ENCODE measurements around the gene USP24. TPM values are rescaled to one million over a fixed set of nuclear protein-coding genes. Genes with fewer than 3 reads are reported as not detected.
A peak's percentile ranks its signal among the peaks of the same experiment; 100 is the strongest.
"Not testable (repeated sequence)": the region's sequence is repeated elsewhere in the genome, so short reads cannot be mapped to it uniquely, and the experiment has no call there.

USP24 gene
- total and polyA plus RNA-seq, 5 donors from 2014 or later, result 5.7 to 60.9 (median 6.3) TPM

DNA sequence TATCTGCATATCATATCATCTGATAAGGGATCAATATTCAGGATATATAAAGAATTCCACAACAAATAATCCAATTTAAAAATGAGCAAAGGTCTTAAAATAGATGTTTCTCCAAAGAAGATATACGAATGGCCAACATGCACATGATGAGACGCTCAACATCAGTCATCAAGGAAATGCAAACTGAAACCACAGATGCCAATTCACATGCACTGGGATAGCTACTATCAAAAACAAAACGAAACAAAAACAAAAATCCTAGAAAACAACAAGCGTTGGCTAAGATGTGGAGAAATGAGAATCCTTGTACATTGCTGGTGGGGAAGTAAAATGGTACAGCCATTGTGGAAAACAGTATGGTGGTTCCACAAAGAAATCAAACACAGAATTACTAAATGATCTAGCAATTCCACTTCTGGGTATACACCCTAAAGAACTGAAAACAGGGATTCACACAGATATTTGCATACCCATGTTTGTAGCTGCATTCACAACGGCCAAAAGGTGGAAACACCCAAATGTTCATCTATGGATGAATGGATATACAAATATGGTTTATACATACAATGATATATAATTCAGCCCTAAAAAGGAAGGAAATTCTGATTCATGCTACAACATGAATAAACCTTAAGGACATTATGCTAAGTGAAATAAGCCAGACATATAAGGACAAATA, 96.4 kb downstream of the USP24 start:
- H3K4me1 ChIP-seq (ENCODE audit: control insufficient read depth, insufficient read depth, low read length, poor library complexity, severe bottlenecking), result no peaks in the 10 kb centered on the region
- no peaks in the 10 kb centered on the region for H3K27me3 Mint-ChIP-seq
- no peaks in the 10 kb centered on the region for H3K27me3 ChIP-seq (ENCODE audit: control insufficient read depth, insufficient read depth, low read length)
- ATAC-seq (ENCODE audit: low read depth in 2 of 2), result no peak
- peak overlapping the region in 1 of 3 donors; percentile 6 for H3K27ac Mint-ChIP-seq
- DNase-seq, result no peak
- H3K4me1 Mint-ChIP-seq, result peaks cover 0 to 15% (median 7%) of the 10 kb centered on the region in 4 donors
- H3K36me3 Mint-ChIP-seq, result peaks cover 85% of the 10 kb centered on the region
- no peaks in the 10 kb centered on the region for H3K9me3 ChIP-seq (ENCODE audit: control insufficient read depth in 2 of 2, low read length in 2 of 2)
- no peak overlapping the region for H3K27ac ChIP-seq (ENCODE audit: insufficient read depth, low read length, poor library complexity, severe bottlenecking)
- no peaks in the 10 kb centered on the region for H3K9me3 Mint-ChIP-seq
- H3K4me3 ChIP-seq (ENCODE audit: low read depth, low read length), result no peak overlapping the region
- H3K36me3 ChIP-seq (ENCODE audit: control insufficient read depth, insufficient read depth, low read length), result peaks cover 72% of the 10 kb centered on the region
- no peak overlapping the region for H3K4me3 Mint-ChIP-seq

DNA sequence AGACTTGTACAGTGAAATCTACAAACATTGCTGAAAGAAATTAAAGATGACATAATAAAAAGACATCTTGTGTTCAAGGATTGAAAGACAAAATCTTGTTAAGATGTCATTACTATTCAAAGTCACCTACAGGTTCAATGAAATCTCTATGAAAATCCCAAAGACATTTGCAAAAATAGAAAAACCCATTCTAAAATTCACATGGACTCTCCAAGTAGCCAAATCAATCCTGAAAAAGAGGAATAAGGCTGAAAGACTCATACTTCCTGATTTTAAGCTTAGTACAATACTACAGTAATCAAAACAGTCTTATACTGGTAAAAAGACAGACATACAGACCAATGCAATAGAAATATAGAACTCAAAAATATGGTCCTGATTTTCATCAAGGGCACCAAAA, 97.2 kb downstream of the USP24 start:
- H3K36me3 ChIP-seq (ENCODE audit: control insufficient read depth, insufficient read depth, low read length), result peaks cover 70% of the 10 kb centered on the region
- Mint-ChIP-seq H3K27ac (peak overlapping the region in 1 of 3 donors; percentile 74), H3K36me3 (peaks cover 86% of the 10 kb centered on the region), H3K4me1 (peaks cover 0 to 16% (median 7%) of the 10 kb centered on the region in 4 donors), H3K9me3 (peaks cover 0 to 3% (median 0%) of the 10 kb centered on the region in 7 donors), H3K27me3 (no peaks in the 10 kb centered on the region), H3K4me3 (no peak overlapping the region)
- DNase-seq (no peak), ATAC-seq (ENCODE audit: low read depth in 2 of 2) (no peak)
- H3K27me3 ChIP-seq (ENCODE audit: control insufficient read depth, insufficient read depth, low read length), result no peaks in the 10 kb centered on the region
- H3K9me3 ChIP-seq (ENCODE audit: control insufficient read depth in 2 of 2, low read length in 2 of 2), result no peaks in the 10 kb centered on the region
- H3K27ac ChIP-seq (ENCODE audit: insufficient read depth, low read length, poor library complexity, severe bottlenecking), result no peak overlapping the region
- H3K4me3 ChIP-seq (ENCODE audit: low read depth, low read length), result no peak overlapping the region
- no peaks in the 10 kb centered on the region for H3K4me1 ChIP-seq (ENCODE audit: control insufficient read depth, insufficient read depth, low read length, poor library complexity, severe bottlenecking)

DNA sequence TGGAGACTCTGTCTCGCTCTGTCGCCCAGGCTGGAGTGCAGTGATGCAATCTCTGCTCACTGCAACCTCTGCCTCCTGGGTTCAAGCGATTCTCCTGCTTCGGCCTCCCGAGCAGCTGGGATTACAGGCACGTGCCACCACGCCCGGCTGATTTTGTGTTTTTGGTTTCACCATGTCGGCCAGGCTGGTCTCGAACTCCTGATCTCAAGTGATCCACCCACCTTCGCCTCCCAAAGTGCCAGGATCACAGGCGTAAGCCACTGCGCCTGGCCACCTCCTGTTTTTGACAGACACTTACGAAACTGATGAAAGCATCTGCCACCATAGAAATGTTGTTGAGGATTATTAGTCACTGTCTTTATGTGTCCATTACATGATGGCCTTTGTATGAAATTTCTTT, 106.2 kb downstream of the USP24 start:
- ATAC-seq (ENCODE audit: low read depth in 2 of 2); H3K9me3 Mint-ChIP-seq; H3K4me3 Mint-ChIP-seq; H3K4me1 ChIP-seq (ENCODE audit: control insufficient read depth, insufficient read depth, low read length, poor library complexity, severe bottlenecking); H3K27me3 ChIP-seq (ENCODE audit: control insufficient read depth, insufficient read depth, low read length); DNase-seq; H3K4me1 Mint-ChIP-seq; H3K4me3 ChIP-seq (ENCODE audit: low read depth, low read length); H3K27me3 Mint-ChIP-seq; H3K27ac ChIP-seq (ENCODE audit: insufficient read depth, low read length, poor library complexity, severe bottlenecking); H3K9me3 ChIP-seq (ENCODE audit: control insufficient read depth in 2 of 2, low read length in 2 of 2): not testable (repeated sequence)
- Mint-ChIP-seq H3K27ac (peak overlapping the region in 1 of 3 donors; percentile 26), H3K36me3 (peaks cover 60% of the 10 kb centered on the region)
- H3K36me3 ChIP-seq (ENCODE audit: control insufficient read depth, insufficient read depth, low read length), result peaks cover 85% of the 10 kb centered on the region

DNA sequence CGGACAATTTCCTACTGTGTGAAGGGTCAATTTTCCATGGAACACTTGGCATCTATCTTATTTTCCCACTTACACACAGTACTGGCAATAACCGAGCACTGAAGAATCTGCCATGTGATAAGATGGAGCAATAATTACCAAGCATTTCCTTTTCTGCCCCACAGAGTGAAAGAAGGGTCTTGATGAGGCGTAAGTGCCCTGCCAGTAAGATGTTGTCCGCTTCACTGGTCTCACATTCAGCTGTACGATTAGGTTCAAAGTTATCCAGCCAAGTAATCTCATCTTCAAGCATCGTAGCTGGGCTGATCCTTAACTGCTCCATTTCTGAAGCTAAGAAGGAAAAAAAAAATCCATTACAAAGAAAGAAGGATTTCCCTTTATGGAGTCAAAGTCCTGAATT, 108.1 kb downstream of the USP24 start:
- no peak overlapping the region for H3K27ac ChIP-seq (ENCODE audit: insufficient read depth, low read length, poor library complexity, severe bottlenecking)
- H3K4me3 Mint-ChIP-seq, result no peak overlapping the region

DNA sequence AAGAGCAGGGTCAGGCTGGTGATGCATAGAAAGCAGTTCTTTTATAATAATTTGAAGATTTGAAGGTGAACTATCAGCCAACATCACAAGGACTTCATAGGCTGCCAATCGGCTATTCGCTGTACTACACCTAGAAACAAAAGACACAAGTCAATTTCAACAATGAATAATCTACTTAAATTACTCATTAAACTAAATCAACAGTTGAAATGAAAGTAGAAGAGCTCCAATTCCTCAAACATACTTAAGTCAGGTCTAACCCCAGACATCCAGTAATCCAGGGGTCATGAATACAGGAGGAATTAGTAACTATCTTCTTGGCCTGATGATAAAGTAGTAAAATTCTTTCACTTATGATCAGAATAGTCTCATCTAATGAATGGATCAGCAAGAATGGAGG, 111.3 kb downstream of the USP24 start:
- H3K27ac ChIP-seq (ENCODE audit: insufficient read depth, low read length, poor library complexity, severe bottlenecking), result no peak overlapping the region
- Mint-ChIP-seq H3K4me3 (no peak overlapping the region), H3K4me1 (peaks cover 0 to 5% (median 0%) of the 10 kb centered on the region in 4 donors), H3K36me3 (peaks cover 45% of the 10 kb centered on the region), H3K9me3 (no peaks in the 10 kb centered on the region), H3K27me3 (no peaks in the 10 kb centered on the region), H3K27ac (no peak overlapping the region)
- H3K9me3 ChIP-seq (ENCODE audit: control insufficient read depth in 2 of 2, low read length in 2 of 2), result no peaks in the 10 kb centered on the region
- H3K4me3 ChIP-seq (ENCODE audit: low read depth, low read length), result no peak overlapping the region
- peaks cover 90% of the 10 kb centered on the region for H3K36me3 ChIP-seq (ENCODE audit: control insufficient read depth, insufficient read depth, low read length)
- no peak for ATAC-seq (ENCODE audit: low read depth in 2 of 2)
- H3K4me1 ChIP-seq (ENCODE audit: control insufficient read depth, insufficient read depth, low read length, poor library complexity, severe bottlenecking), result no peaks in the 10 kb centered on the region
- no peak for DNase-seq
- H3K27me3 ChIP-seq (ENCODE audit: control insufficient read depth, insufficient read depth, low read length), result no peaks in the 10 kb centered on the region

More for the DNA sequence above, 108.1 kb downstream of the USP24 start:
- no peaks in the 10 kb centered on the region for H3K27me3 ChIP-seq (ENCODE audit: control insufficient read depth, insufficient read depth, low read length)
- no peak overlapping the region for H3K4me3 ChIP-seq (ENCODE audit: low read depth, low read length)
- no peaks in the 10 kb centered on the region for H3K4me1 ChIP-seq (ENCODE audit: control insufficient read depth, insufficient read depth, low read length, poor library complexity, severe bottlenecking)
- no peaks in the 10 kb centered on the region for H3K9me3 ChIP-seq (ENCODE audit: control insufficient read depth in 2 of 2, low read length in 2 of 2)
- Mint-ChIP-seq H3K9me3 (no peaks in the 10 kb centered on the region), H3K4me1 (peaks cover 0 to 5% (median 0%) of the 10 kb centered on the region in 4 donors), H3K36me3 (peaks cover 50% of the 10 kb centered on the region), H3K27ac (no peak overlapping the region), H3K27me3 (no peaks in the 10 kb centered on the region)
- DNase-seq (no peak), ATAC-seq (ENCODE audit: low read depth in 2 of 2) (no peak)
- H3K36me3 ChIP-seq (ENCODE audit: control insufficient read depth, insufficient read depth, low read length), result peaks cover 89% of the 10 kb centered on the region

DNA sequence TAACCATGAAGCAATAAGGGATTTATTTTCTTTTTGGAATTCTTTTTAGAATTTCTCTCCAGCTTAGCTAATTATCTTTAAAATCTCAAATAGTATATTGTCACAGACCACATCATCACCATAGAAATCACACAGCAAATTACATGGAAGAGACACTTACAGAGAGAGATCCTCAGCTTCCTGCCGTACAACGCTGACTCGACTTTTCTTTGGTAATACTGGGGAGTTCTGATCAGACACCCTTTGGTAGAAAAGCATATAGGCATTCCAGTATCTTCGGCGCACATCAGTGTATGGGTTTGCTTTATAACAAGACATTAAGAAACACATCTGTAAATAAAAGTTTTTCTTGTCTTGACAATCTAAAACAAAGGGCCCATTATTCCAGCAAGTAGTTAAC, 120.1 kb downstream of the USP24 start:
- Mint-ChIP-seq H3K36me3 (peaks cover 68% of the 10 kb centered on the region), H3K4me1 (peaks cover 0 to 11% (median 1%) of the 10 kb centered on the region in 4 donors), H3K9me3 (no peaks in the 10 kb centered on the region), H3K27ac (peak overlapping the region; percentile 27 to 80 (median 76)), H3K27me3 (no peaks in the 10 kb centered on the region), H3K4me3 (no peak overlapping the region)
- no peak for ATAC-seq (ENCODE audit: low read depth in 2 of 2)
- Histone ChIP-seq H3K9me3 (ENCODE audit: control insufficient read depth in 2 of 2, low read length in 2 of 2) (no peaks in the 10 kb centered on the region), H3K36me3 (ENCODE audit: control insufficient read depth, insufficient read depth, low read length) (peaks cover 95% of the 10 kb centered on the region), H3K4me3 (ENCODE audit: low read depth, low read length) (no peak overlapping the region), H3K4me1 (ENCODE audit: control insufficient read depth, insufficient read depth, low read length, poor library complexity, severe bottlenecking) (no peaks in the 10 kb centered on the region), H3K27ac (ENCODE audit: insufficient read depth, low read length, poor library complexity, severe bottlenecking) (no peak overlapping the region), H3K27me3 (ENCODE audit: control insufficient read depth, insufficient read depth, low read length) (no peaks in the 10 kb centered on the region)
- DNase-seq, result no peak

DNA sequence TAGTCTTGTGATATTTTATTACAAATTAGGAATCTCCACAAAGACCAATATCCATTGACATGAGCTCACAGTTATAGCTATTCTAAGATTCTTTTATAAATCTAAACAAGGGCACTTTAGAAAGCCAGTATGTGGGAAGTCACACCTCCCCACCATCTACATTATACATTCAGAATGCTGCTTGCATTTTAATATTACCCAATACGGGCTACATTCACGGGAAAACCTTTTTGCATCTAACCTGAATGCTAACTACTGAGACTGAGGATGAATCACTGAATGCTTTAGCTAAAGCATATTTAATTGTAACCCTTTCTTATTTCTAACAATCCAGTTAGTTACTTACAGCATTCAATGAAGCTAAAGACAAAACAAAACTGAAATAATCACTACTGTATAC, 122.7 kb downstream of the USP24 start:
- no peaks in the 10 kb centered on the region for H3K27me3 Mint-ChIP-seq
- H3K4me1 ChIP-seq (ENCODE audit: control insufficient read depth, insufficient read depth, low read length, poor library complexity, severe bottlenecking), result no peaks in the 10 kb centered on the region
- no peaks in the 10 kb centered on the region for H3K9me3 Mint-ChIP-seq
- DNase-seq, result no peak
- H3K27me3 ChIP-seq (ENCODE audit: control insufficient read depth, insufficient read depth, low read length), result no peaks in the 10 kb centered on the region
- peaks cover 0 to 12% (median 5%) of the 10 kb centered on the region in 4 donors for H3K4me1 Mint-ChIP-seq
- H3K4me3 ChIP-seq (ENCODE audit: low read depth, low read length), result no peak overlapping the region
- H3K27ac Mint-ChIP-seq, result no peak overlapping the region
- H3K36me3 ChIP-seq (ENCODE audit: control insufficient read depth, insufficient read depth, low read length), result peaks cover 93% of the 10 kb centered on the region
- ATAC-seq (ENCODE audit: low read depth in 2 of 2), result no peak
- H3K9me3 ChIP-seq (ENCODE audit: control insufficient read depth in 2 of 2, low read length in 2 of 2), result no peaks in the 10 kb centered on the region
- no peak overlapping the region for H3K27ac ChIP-seq (ENCODE audit: insufficient read depth, low read length, poor library complexity, severe bottlenecking)
- no peak overlapping the region for H3K4me3 Mint-ChIP-seq
- H3K36me3 Mint-ChIP-seq, result peaks cover 73% of the 10 kb centered on the region

DNA sequence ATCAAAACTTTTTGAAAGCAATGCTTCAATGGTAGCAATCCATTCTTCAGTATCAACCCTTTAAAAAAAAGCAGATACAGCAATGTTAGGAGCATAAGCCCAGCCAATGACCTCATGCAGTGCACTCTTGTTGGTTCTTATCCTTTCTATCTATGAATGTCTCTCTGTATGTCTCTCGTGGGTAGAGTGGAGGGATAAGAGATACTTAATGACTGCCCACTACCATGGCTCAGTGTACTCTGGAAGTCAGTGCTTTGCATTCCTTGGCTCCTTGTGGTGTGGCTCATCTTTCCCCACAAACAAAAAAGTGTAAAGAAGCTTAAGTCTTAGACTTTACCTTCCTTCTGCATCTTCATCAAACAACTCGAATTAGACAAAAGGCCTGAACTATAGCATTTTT, 125.5 kb downstream of the USP24 start:
- Mint-ChIP-seq H3K36me3 (peaks cover 62% of the 10 kb centered on the region), H3K4me1 (peaks cover 0 to 12% (median 5%) of the 10 kb centered on the region in 4 donors), H3K4me3 (no peak overlapping the region), H3K27ac (no peak overlapping the region), H3K27me3 (no peaks in the 10 kb centered on the region), H3K9me3 (no peaks in the 10 kb centered on the region)
- peaks cover 92% of the 10 kb centered on the region for H3K36me3 ChIP-seq (ENCODE audit: control insufficient read depth, insufficient read depth, low read length)
- ATAC-seq (ENCODE audit: low read depth in 2 of 2) (no peak), DNase-seq (no peak)
- H3K4me3 ChIP-seq (ENCODE audit: low read depth, low read length), result no peak overlapping the region
- no peak overlapping the region for H3K27ac ChIP-seq (ENCODE audit: insufficient read depth, low read length, poor library complexity, severe bottlenecking)
- H3K4me1 ChIP-seq (ENCODE audit: control insufficient read depth, insufficient read depth, low read length, poor library complexity, severe bottlenecking), result no peaks in the 10 kb centered on the region
- H3K9me3 ChIP-seq (ENCODE audit: control insufficient read depth in 2 of 2, low read length in 2 of 2), result no peaks in the 10 kb centered on the region
- no peaks in the 10 kb centered on the region for H3K27me3 ChIP-seq (ENCODE audit: control insufficient read depth, insufficient read depth, low read length)
